BLaER1 (cell line): Measurements from ENCODE around the gene OAT.

Source experiments
- H3K27ac ChIP-seq: shearing (Covaris generic); formaldehyde crosslinking; 2 replicates; pipeline ENCODE4 v1.8.1; 2022
- H3K27me3 ChIP-seq: shearing (Covaris generic); formaldehyde crosslinking; 2 replicates; pipeline ENCODE4 v1.8.1; 2022
- H3K36me3 ChIP-seq: shearing (Covaris generic); formaldehyde crosslinking; 2 replicates; pipeline ENCODE4 v1.8.1; 2022
- H3K4me1 ChIP-seq: shearing (Covaris generic); formaldehyde crosslinking; 2 replicates; pipeline ENCODE4 v1.8.1; 2022
- H3K4me2 ChIP-seq: shearing (Covaris generic); formaldehyde crosslinking; 2 replicates; pipeline ENCODE4 v1.8.1; 2022
- H3K4me3 ChIP-seq: shearing (Covaris generic); formaldehyde crosslinking; 2 replicates; pipeline ENCODE4 v1.8.1; 2022
- H3K9ac ChIP-seq: shearing (Covaris generic); formaldehyde crosslinking; 2 replicates; pipeline ENCODE4 v1.8.1; 2022
- H3K9me3 ChIP-seq: shearing (Covaris generic); formaldehyde crosslinking; 2 replicates; pipeline ENCODE4 v1.8.1; 2022
- H4K20me1 ChIP-seq: shearing (Covaris generic); formaldehyde crosslinking; 2 replicates; pipeline ENCODE4 v1.8.1; 2022
- Cebpa-rat ChIP-seq: shearing (Covaris generic); IDR thresholded peaks from 2 replicates; pipeline ENCODE4 v1.8.1; 2022

The OAT gene

GRCh38 chr10:124425227-124425962 is 6.7 kb upstream of the OAT start:
- Histone ChIP-seq H3K4me1 (no peaks in the 10 kb centered on the region), H3K36me3 (no peaks in the 10 kb centered on the region)

DNA sequence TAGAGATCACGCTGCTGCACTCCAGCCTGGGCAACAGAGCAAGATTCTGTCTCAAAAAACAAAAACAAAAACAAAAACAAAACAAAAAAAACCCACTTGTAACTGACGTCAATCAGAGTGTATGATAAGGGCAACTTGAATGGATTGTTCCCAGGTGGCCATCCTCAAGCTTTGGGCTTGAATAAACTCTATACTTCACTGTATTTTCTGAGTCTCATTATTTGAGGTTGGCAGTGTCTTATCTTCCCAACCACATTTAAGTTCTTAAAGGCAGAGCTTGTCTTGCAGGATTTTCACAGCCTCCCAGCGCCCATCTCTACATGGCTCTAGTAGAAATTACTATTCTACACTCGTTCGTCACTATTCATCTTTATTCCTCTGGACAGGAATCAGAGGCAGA is 5.1 kb upstream of the OAT start:
- no peaks in the 10 kb centered on the region for H4K20me1 ChIP-seq

More at GRCh38 chr10:124425227-124425962, 6.7 kb upstream of the OAT start:
- Histone ChIP-seq H4K20me1 (no peaks in the 10 kb centered on the region), H3K4me2 (no peak overlapping the region), H3K9me3 (no peaks in the 10 kb centered on the region), H3K27ac (no peak overlapping the region), H3K9ac (no peak overlapping the region), H3K4me3 (no peak overlapping the region), H3K27me3 (no peaks in the 10 kb centered on the region)
- TF ChIP-seq Cebpa-rat: no peak

DNA sequence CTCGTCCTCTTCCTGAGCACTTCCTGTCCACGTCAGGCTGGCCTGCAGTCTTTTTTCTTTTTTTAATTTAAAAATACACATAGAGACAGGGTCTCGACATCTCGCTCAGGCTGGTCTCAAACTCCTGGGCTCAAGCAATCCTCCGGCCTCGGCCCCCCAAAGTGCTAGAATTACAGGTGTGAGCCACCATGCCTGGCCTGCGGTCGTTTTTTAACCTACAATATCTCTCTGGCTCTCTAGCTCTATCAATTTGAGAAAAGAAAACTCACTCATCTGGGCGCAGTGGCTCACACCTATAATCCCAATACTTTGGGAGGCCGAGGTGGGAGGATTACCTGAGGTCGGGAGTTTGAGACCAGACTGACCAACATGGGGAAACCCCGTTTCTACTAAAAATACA is 4.0 kb upstream of the OAT start:
- no peak overlapping the region for H3K4me2 ChIP-seq
- peaks cover 7% of the 10 kb centered on the region; the same call in 1 of the 2 replicates for H4K20me1 ChIP-seq
- H3K9me3 ChIP-seq: no peaks in the 10 kb centered on the region
- no peak for TF ChIP-seq Cebpa-rat
- H3K9ac ChIP-seq: no peak overlapping the region
- H3K4me1 ChIP-seq: peaks cover 7% of the 10 kb centered on the region
- H3K36me3 ChIP-seq: no peaks in the 10 kb centered on the region
- no peak overlapping the region for H3K4me3 ChIP-seq
- no peak overlapping the region for H3K27ac ChIP-seq
- H3K27me3 ChIP-seq: no peaks in the 10 kb centered on the region

More for the DNA sequence above, 5.1 kb upstream of the OAT start:
- H3K36me3 ChIP-seq: no peaks in the 10 kb centered on the region
- H3K27me3 ChIP-seq: no peaks in the 10 kb centered on the region
- no peak overlapping the region for H3K4me3 ChIP-seq
- H3K9ac ChIP-seq: no peak overlapping the region
- H3K27ac ChIP-seq: no peak overlapping the region
- H3K9me3 ChIP-seq: no peaks in the 10 kb centered on the region
- H3K4me1 ChIP-seq: peaks cover 4% of the 10 kb centered on the region
- H3K4me2 ChIP-seq: no peak overlapping the region
- TF ChIP-seq Cebpa-rat: no peak

- Histone ChIP-seq H3K4me2 (no peak overlapping the region), H3K27me3 (no peaks in the 10 kb centered on the region), H3K4me1 (peaks cover 17% of the 10 kb centered on the region), H4K20me1 (peaks cover 32% of the 10 kb centered on the region), H3K9ac (no peak overlapping the region), H3K4me3 (no peak overlapping the region), H3K9me3 (no peaks in the 10 kb centered on the region), H3K27ac (no peak overlapping the region), H3K36me3 (no peaks in the 10 kb centered on the region)
- TF ChIP-seq Cebpa-rat: no peak
Measured at GRCh38 chr10:124420254-124420653, 1.5 kb upstream of the OAT start.

DNA sequence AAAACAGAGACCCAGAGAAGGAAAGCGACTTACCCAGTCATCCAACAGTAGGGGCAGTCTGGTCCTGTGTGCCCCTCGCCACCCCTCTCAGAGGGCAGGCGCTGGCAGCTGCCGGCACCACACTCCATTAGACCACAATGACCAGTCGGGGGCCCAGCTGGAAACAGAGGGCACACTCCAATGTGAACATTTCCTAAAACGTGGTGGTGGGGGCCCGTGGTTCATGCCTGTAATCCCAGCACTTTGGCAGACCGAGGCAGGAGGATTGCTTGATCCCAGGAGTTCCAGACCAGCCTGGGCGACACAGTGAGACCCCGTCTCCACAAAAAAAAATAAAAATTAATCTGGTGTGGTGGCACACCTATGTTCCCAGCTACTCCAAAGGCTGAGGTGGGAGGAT is 912 bp upstream of the OAT start:
- Histone ChIP-seq H3K4me1 (peaks cover 17% of the 10 kb centered on the region), H3K27ac (no peak overlapping the region), H3K36me3 (no peaks in the 10 kb centered on the region), H3K27me3 (no peaks in the 10 kb centered on the region), H3K4me3 (no peak overlapping the region), H4K20me1 (peaks cover 38% of the 10 kb centered on the region), H3K4me2 (peak overlapping the region; percentile 89), H3K9me3 (no peaks in the 10 kb centered on the region), H3K9ac (no peak overlapping the region)
- no peak for TF ChIP-seq Cebpa-rat

- Histone ChIP-seq H4K20me1 (peaks cover 54% of the 10 kb centered on the region), H3K9ac (peak overlapping the region; percentile 83), H3K4me1 (peaks cover 17% of the 10 kb centered on the region), H3K27ac (peak overlapping the region; percentile 54), H3K4me2 (peak overlapping the region; percentile 89), H3K9me3 (no peaks in the 10 kb centered on the region), H3K27me3 (no peaks in the 10 kb centered on the region), H3K36me3 (no peaks in the 10 kb centered on the region), H3K4me3 (peak overlapping the region; percentile 94)
- no peak for TF ChIP-seq Cebpa-rat
Measured at GRCh38 chr10:124417895-124418725, 613 bp downstream of the OAT start.

DNA sequence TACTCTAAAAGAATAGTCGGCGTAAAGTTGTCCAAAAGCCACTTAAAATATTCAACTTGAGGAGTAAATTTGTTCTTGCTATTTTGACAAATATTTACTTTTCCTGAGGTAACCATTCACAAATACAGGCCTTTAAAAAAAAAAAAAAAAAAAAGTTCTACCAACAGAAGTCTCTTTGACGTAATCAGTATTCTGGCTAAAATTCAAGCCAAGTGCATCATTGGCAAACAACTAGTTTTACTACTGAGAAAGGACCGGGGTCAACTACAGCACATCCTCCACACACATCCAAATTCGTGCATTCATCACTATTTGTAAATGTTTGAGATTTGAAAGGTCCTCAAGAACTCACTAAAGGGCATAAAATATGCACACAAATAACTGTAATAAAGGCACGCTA is 2.0 kb downstream of the OAT start:
- H4K20me1 ChIP-seq: peaks cover 67% of the 10 kb centered on the region
- peaks cover 11% of the 10 kb centered on the region for H3K36me3 ChIP-seq
- no peak overlapping the region for H3K4me2 ChIP-seq
- TF ChIP-seq Cebpa-rat: no peak
- H3K9me3 ChIP-seq: no peaks in the 10 kb centered on the region
- H3K27ac ChIP-seq: no peak overlapping the region
- H3K4me1 ChIP-seq: peaks cover 17% of the 10 kb centered on the region
- H3K4me3 ChIP-seq: no peak overlapping the region
- H3K9ac ChIP-seq: no peak overlapping the region
- no peaks in the 10 kb centered on the region for H3K27me3 ChIP-seq

DNA sequence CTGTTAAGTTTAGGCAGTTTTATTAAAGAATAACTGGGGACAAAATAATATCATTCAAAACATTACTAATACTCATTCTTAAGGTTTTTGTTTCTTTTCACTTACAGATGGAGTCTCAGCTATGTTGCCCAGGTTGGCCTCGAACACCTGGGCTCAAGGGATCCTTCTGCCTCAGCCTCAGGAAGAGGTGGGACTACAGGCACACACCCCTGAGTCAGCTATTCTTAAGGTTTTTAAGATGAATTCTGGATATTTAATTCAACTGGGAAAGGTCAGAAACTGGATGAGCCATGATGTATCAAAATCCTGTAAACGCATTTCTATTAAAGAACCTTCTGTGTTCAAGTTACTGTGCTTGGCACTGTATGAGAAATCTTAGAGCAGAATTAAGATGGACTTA is 3.5 kb downstream of the OAT start:
- peaks cover 75% of the 10 kb centered on the region for H4K20me1 ChIP-seq
- peaks cover 17% of the 10 kb centered on the region for H3K4me1 ChIP-seq
- no peak overlapping the region for H3K27ac ChIP-seq
- no peaks in the 10 kb centered on the region for H3K9me3 ChIP-seq
- H3K9ac ChIP-seq: no peak overlapping the region
- H3K27me3 ChIP-seq: no peaks in the 10 kb centered on the region
- no peak overlapping the region for H3K4me3 ChIP-seq
- no peak for TF ChIP-seq Cebpa-rat
- no peak overlapping the region for H3K4me2 ChIP-seq
- peaks cover 27% of the 10 kb centered on the region for H3K36me3 ChIP-seq

DNA sequence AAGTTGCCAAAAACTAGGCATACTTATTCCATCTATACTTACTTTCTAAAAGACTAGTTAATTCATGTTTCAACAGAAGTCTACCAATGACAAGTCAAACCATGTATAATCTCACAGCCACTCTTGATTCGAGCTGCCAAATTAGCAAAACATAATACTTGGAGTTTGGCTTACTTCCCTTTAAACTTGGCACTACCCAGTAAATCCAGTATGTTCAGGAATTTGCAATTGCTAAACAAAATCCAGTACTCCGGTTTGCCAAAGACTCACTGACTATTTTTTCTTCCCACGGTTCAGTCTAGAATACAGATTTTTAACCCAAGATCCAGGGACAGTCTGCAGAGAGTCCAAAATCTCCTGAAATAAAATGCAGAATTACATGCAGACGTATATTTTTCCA is 4.6 kb downstream of the OAT start:
- Histone ChIP-seq H3K4me3 (no peak overlapping the region), H3K9ac (no peak overlapping the region), H3K4me1 (peaks cover 14% of the 10 kb centered on the region), H3K27ac (no peak overlapping the region), H3K36me3 (peaks cover 27% of the 10 kb centered on the region), H3K9me3 (no peaks in the 10 kb centered on the region), H3K27me3 (no peaks in the 10 kb centered on the region), H4K20me1 (peaks cover 75% of the 10 kb centered on the region), H3K4me2 (no peak overlapping the region)
- no peak for TF ChIP-seq Cebpa-rat

DNA sequence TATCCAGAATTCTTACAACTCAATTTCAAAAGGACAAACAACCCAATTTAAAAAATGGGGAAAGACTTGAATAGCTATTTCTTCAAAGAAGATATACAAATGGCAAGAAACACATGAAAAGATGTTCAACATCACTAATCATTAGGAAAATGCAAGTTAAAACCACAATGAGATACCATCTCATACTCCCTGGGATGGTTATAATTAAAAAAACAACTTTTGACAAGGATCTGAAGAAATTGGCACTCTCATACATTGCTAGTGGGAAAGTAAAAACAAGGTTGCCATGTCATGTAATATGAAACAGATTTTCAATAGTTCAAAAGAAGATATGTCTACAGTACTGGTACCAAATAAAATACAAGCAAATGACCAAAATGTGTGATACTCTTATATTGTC is 9.0 kb downstream of the OAT start:
- Histone ChIP-seq H3K9me3 (no peaks in the 10 kb centered on the region), H3K27ac (no peak overlapping the region), H3K36me3 (peaks cover 61% of the 10 kb centered on the region), H3K4me3 (no peak overlapping the region), H3K4me2 (no peak overlapping the region), H3K4me1 (no peaks in the 10 kb centered on the region; the same call in 1 of the 2 replicates), H4K20me1 (peaks cover 37% of the 10 kb centered on the region), H3K9ac (no peak overlapping the region), H3K27me3 (no peaks in the 10 kb centered on the region)
- TF ChIP-seq Cebpa-rat: no peak
